Mesodermal cell (in vitro differentiated cells): Measurements from ENCODE around the gene PPARD.
"Not testable (repeated sequence)": the region's sequence is repeated elsewhere in the genome, so short reads cannot be mapped to it uniquely, and the experiment has no call there.

ENCODE experiments used
- H3K27ac ChIP-seq: 2 replicates; pipeline ENCODE4 v1.7.0; 2013; ENCODE audit warnings: mild to moderate bottlenecking, low read depth, low read length, moderate library complexity; ENCODE audit not compliant: severe bottlenecking
- H3K36me3 ChIP-seq: 2 replicates; pipeline ENCODE4 v1.7.1; 2013; ENCODE audit warnings: mild to moderate bottlenecking, low read length, moderate library complexity; ENCODE audit not compliant: control insufficient read depth, insufficient read depth
- H3K4me1 ChIP-seq: one replicate; pipeline ENCODE4 v1.7.1; 2013; ENCODE audit warnings: mild to moderate bottlenecking, low read length; ENCODE audit not compliant: insufficient read depth, control insufficient read depth, poor library complexity, severe bottlenecking
- H3K4me3 ChIP-seq: 2 replicates; pipeline ENCODE4 v1.7.0; 2013; ENCODE audit warnings: low read length, control low read depth, mild to moderate bottlenecking; ENCODE audit not compliant: insufficient read depth, poor library complexity, severe bottlenecking; ENCODE audit errors: extremely low read depth
- H3K9me3 ChIP-seq: 2 replicates; pipeline ENCODE4 v1.7.1; 2013; ENCODE audit warnings: mild to moderate bottlenecking, low read length, moderate library complexity; ENCODE audit not compliant: control insufficient read depth
- WGBS, 2 experiments: methylation state at CpG; one replicate each; pipeline ENCODE4 v1.1.5; 2013; ENCODE audit warnings: missing lambda C conversion rate in 2 of 2; ENCODE audit not compliant: insufficient coverage in 2 of 2; 5-methylcytosine and 5-hydroxymethylcytosine counted together

PPARD gene

DNA sequence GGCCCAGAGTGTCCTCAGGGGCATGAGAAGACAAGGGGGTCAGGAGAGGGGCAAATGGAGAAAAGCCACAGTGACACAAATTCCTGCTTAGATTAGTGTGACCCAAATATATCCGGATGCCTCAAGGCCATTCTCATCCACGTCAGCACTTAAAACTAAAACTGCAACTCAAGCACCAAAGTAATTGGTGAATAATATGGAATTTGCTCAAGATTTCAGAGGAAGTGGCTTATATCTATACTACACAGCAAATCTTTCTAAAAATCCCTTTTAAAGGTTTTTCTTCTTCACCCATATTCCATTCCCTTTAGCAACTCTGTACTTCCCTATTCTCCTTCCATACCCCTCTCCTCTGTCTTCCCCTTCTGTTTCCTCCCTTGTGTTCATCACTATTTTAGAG is 29.6 kb upstream of the PPARD start:
- Histone ChIP-seq H3K9me3 (no peaks in the 10 kb centered on the region), H3K4me1 (no peaks in the 10 kb centered on the region), H3K36me3 (no peaks in the 10 kb centered on the region), H3K27ac (no peak overlapping the region), H3K4me3 (no peak overlapping the region)
- no CpG with 5 or more reads among the region's 2 CpGs for WGBS, 2 experiments

DNA sequence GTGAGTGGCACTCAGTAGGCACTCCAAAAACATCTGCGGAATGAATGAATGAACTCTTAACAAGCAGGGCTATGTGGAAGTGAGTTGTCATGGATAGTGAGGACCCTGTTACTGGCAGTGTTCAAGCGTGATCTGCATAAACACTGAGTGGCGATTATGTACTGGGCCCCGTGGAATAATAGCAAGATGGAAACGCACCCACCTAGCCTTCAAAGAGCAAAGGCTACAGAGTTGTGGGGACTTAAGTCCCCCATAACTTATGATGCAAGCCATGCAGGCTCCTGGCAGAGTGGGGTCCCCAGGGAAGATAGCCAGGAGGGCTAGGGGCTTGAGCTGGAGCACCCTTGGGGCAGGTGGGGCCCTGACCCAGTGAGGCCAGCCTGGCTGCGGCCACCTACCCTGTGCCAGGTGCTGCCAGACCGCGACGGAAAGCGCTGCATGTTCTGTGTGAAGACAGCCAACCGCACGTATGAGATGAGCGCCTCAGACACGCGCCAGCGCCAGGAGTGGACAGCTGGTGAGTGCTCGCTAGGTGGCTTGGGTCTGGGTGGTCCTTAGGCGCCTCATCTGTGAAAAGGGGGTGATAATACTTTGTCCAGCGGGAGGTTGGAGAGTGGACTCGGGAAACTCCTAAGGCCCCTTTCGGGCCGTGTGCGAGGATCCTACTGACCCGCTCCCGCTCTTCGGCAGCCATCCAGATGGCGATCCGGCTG is 24.7 kb upstream of the PPARD start:
- Histone ChIP-seq H3K4me1 (peaks cover 3% of the 10 kb centered on the region), H3K9me3 (no peaks in the 10 kb centered on the region), H3K4me3 (peak overlapping the region; percentile 43), H3K27ac (no peak overlapping the region), H3K36me3 (no peaks in the 10 kb centered on the region)
- WGBS, 2 experiments = 23 to 32% methylated on average over 24 to 28 of the region's 28 CpGs

DNA sequence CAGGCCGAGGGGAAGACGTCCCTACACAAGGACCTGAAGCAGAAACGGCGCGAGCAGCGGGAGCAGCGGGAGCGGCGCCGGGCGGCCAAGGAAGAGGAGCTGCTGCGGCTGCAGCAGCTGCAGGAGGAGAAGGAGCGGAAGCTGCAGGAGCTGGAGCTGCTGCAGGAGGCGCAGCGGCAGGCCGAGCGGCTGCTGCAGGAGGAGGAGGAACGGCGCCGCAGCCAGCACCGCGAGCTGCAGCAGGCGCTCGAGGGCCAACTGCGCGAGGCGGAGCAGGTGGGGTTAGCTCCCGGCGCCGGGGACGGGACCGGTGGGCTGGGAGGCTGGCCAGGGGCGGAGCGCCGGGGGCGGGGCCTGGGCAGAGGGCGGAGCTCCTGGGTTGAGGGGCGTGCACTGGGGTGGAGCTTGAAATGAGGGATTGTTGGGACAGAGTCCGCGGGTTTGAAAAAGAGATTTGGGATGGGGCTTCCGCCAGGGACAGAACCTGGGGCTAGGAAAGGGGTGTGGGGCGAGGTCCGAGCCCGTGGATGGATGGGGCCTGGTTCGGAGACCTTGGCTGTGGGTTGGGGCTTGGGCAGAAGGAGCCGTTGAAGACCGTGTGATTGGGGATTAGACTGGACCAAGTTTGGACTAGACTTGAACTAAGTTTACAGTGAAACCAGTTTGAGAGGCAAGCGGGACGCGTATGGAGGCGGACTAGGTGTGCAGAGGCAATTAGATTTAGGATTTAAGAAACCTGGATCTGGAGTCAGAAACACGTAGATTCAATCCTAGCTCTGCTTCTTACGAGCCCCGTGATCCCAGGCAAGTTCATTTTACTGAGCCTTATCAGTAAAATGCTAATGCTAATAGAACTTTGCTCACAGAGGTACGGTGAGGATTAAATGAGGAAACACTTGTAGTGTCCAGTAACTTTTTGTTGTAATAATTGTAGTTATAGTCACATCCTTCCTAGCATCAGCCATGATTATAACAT is 23.9 kb upstream of the PPARD start:
- Histone ChIP-seq H3K9me3 (no peaks in the 10 kb centered on the region), H3K4me3 (peak overlapping the region; percentile 43), H3K4me1 (peaks cover 3% of the 10 kb centered on the region), H3K36me3 (no peaks in the 10 kb centered on the region), H3K27ac (no peak overlapping the region)
- WGBS, 2 experiments = 16 to 26% methylated on average over 34 to 53 of the region's 55 CpGs

DNA sequence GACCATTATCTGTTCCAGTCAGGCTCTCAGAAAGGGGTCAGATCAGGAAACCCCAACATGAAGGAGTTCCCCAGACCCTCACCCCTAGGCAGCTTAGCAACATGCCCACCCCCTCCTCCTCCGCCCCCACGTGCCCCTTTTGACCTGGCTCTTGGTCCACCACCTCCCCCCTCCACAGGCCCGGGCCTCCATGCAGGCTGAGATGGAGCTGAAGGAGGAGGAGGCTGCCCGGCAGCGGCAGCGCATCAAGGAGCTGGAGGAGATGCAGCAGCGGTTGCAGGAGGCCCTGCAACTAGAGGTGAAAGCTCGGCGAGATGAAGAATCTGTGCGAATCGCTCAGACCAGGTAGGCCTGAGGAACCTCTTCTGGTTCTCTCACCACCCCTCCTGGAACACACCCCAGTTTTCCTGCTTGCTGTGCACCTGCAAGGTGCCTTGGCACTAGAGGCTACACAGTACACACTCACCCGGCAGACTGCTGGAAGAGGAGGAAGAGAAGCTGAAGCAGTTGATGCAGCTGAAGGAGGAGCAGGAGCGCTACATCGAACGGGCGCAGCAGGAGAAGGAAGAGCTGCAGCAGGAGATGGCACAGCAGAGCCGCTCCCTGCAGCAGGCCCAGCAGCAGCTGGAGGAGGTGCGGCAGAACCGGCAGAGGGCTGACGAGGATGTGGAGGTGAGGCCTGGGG is 22.9 kb upstream of the PPARD start:
- no peaks in the 10 kb centered on the region for H3K9me3 ChIP-seq
- H3K36me3 ChIP-seq = no peaks in the 10 kb centered on the region
- H3K4me3 ChIP-seq = no peak overlapping the region
- no peak overlapping the region for H3K27ac ChIP-seq
- H3K4me1 ChIP-seq = peaks cover 3% of the 10 kb centered on the region
- WGBS, 2 experiments = 92 to 98% methylated on average over 11 to 14 of the region's 20 CpGs

DNA sequence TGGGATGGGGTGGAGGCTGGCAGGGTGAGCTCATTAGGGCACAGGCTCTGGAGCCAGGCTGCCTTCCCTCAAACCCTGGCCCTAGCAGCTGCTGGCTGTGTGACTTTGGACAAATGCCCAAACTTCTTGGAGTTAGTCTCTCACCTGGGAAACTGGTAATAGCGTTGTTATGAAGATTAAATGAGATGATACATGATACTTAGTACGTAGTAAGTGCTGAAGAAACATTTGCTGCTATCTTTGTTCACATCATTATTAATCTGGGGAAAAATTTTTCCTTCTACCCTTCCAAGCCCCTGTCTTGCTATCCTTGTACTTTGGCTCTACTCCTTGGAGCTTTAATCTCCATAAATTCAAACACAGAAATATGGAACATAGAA is 22.3 kb upstream of the PPARD start:
- Histone ChIP-seq H3K27ac (no peak overlapping the region), H3K36me3 (no peaks in the 10 kb centered on the region), H3K4me1 (peaks cover 3% of the 10 kb centered on the region), H3K4me3 (no peak overlapping the region), H3K9me3 (no peaks in the 10 kb centered on the region)
- WGBS, 2 experiments = no CpG with 5 or more reads among the region's 2 CpGs

DNA sequence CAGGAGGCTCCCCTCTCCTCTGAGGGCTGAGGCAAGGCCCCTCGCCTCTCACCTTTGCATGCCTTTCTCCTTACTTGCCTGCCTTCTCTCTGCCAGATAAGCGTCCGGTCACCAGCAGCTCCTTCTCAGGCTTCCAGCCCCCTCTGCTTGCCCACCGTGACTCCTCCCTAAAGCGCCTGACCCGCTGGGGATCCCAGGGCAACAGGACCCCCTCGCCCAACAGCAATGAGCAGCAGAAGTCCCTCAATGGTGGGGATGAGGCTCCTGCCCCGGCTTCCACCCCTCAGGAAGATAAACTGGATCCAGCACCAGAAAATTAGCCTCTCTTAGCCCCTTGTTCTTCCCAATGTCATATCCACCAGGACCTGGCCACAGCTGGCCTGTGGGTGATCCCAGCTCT is 21.3 kb upstream of the PPARD start:
- Histone ChIP-seq H3K36me3 (no peaks in the 10 kb centered on the region), H3K4me3 (no peak overlapping the region), H3K9me3 (no peaks in the 10 kb centered on the region), H3K4me1 (peaks cover 3% of the 10 kb centered on the region), H3K27ac (no peak overlapping the region)
- whole genome bisulfite sequencing, 2 experiments = 87 to 88% methylated on average over 7 to 8 of the region's 8 CpGs

DNA sequence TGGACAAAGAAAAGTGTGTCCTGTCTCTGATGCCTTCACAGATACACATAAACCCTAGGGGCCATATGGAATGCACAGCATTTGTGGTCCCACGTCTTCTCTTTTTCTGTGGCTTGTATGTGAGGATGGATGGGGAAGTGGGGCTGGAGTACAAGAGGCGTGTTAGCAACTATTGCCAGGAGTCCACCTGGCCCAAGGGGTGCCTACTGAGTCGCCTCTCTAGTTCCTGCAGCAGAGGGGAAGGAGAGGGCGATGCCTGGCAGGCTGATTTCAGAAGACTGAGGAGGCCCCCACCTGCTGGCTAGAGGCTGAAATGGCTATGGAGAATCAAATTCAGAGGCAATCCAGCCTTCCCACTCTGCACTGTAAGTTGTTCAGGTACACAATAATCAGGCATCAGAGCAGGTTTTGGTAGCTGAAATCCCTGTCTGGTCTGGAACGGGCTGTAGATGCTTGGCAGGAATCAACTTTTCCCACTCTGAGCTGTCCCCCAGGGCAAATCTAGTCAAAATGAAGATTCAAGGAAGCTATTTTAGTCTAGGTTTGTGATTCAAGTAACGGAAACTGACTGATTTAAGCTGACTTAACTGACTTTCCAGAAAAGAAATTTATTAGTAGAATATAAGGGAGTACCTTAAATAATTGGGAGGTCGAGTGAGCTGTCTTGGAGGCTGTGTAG is 14.9 kb upstream of the PPARD start:
- H3K9me3 ChIP-seq = peaks cover 3% of the 10 kb centered on the region
- H3K27ac ChIP-seq = no peak overlapping the region
- H3K36me3 ChIP-seq = no peaks in the 10 kb centered on the region
- H3K4me1 ChIP-seq = no peaks in the 10 kb centered on the region
- 42 to 43% methylated on average over 3 to 4 of the region's 7 CpGs for WGBS, 2 experiments
- H3K4me3 ChIP-seq = no peak overlapping the region

DNA sequence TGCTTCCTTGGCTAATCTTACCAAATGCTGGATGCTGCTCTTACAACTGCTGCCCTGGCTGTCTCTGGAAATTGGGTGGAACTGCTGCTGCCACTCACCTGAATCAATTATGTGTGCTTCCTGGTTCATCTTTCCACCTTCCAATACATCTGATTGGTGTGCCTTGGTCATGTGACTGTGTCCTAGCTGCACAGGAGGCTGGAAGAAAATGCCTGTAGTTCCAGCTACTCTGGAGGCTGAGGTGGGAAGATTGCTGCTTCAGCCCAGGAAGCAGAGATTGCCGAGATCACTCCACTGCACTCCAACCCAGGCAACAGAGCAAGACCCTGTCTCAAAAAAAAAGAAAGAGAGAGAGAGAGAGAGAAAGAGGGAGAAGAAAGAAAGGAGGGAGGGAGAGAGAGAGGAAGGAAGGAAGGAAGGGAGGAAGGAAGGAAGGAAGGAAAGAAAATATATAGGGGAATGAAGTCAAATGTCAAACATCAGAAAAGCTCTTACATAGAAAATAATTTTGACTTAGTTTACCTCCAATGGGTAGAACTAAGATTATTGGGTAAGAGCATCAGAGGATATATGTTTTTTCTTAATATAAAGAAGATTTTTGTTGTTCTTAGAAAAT is 14.1 kb upstream of the PPARD start:
- Histone ChIP-seq H3K36me3 (no peaks in the 10 kb centered on the region), H3K9me3 (peaks cover 3% of the 10 kb centered on the region), H3K27ac (no peak overlapping the region), H3K4me3 (no peak overlapping the region), H3K4me1 (no peaks in the 10 kb centered on the region)
- 100% methylated on average over 1 of the region's 1 CpG; no CpG with 5 or more reads in 1 of the 2 experiments for WGBS, 2 experiments

DNA sequence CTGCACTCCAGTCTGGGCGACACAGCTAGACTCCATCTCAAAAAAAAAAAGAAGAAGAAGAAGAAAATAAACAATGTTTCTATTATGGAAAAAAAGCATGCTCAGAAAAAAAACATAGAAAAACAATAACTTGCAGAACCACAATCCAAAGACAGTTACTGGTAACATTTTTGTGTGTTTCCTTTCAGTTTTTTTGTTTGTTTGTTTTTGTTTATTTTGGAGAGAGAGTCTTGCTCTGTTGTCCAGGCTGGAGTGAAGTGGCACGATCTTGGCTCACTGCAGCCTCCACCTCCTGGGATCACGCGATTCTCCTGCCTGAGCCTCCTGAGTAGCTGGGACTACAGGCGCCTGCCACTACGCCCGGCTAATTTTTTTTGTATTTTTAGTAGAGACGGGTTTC is 13.4 kb upstream of the PPARD start:
- not testable (repeated sequence) for H3K4me1 ChIP-seq, H3K27ac ChIP-seq, H3K36me3 ChIP-seq, H3K9me3 ChIP-seq, H3K4me3 ChIP-seq
- WGBS, 2 experiments = 97% methylated on average over 4 to 7 of the region's 8 CpGs

DNA sequence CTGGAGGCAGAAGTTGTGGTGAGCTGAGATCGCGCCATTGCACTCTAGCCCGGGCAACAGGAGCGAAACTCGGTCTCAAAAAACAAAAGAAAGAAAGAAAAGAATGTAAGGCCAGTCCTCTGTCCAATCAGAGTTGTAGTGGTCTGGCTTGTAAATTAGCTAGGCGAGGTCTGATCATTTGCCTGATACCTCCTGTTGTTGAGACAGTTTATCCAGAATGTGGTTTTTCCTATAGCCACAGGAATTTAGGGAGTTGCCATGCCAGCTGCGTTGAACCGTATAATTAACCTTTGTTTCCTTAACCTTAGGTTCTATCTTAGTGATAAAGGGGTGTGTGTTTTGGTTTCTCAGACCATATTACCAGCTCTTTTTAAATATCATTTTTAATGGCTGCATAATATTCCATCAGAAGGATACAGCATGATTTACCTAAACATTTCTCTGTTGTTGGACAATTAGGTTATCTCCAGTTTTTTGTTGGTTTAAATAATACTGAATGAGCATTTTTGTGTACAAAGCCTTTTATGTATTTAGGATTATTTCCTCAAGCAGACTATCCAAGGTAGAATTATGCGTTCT is 11.7 kb upstream of the PPARD start:
- H3K4me1 ChIP-seq = no peaks in the 10 kb centered on the region
- H3K27ac ChIP-seq = no peak overlapping the region
- H3K36me3 ChIP-seq = no peaks in the 10 kb centered on the region
- no peak overlapping the region for H3K4me3 ChIP-seq
- WGBS, 2 experiments = 94 to 95% methylated on average over 4 to 6 of the region's 9 CpGs
- H3K9me3 ChIP-seq = peaks cover 3% of the 10 kb centered on the region
